T-helper 17 cell (primary cell): ENCODE results near the gene GPR142. TPM values are rescaled to one million over a fixed set of nuclear protein-coding genes. Genes with fewer than 3 reads are reported as not detected.
A peak's percentile ranks its signal among the peaks of the same experiment; 100 is the strongest.

Experiments
- ATAC-seq: fragments of 150-1000 bp; cut with Tn5 transposase; 2 replicates; pipeline ENCODE4 v1.10.0; 2021; ENCODE audit warnings: mild to moderate bottlenecking, moderate library complexity
- DNase-seq, 3 donors: peaks; one replicate each; pipeline versions ENCODE4 v3.0.0 to v3.0.0-alpha.2; 2020 to 2021
- H3K9me3 ChIP-seq: one replicate; pipeline ENCODE4 v1.7.0; 2013; ENCODE audit warnings: low read length, mild to moderate bottlenecking; ENCODE audit not compliant: control insufficient read depth, poor library complexity, severe bottlenecking
- H3K27ac Mint-ChIP-seq: one replicate; pipeline ENCODE4 v1.8.0; 2022; ENCODE audit warnings: mild to moderate bottlenecking, moderate library complexity, mixed read lengths
- H3K27me3 Mint-ChIP-seq: one replicate; pipeline ENCODE4 v1.8.0; 2022; ENCODE audit warnings: mixed read lengths
- H3K36me3 Mint-ChIP-seq: one replicate; pipeline ENCODE4 v1.8.0; 2022; ENCODE audit warnings: low read depth, mixed read lengths
- H3K4me1 Mint-ChIP-seq: one replicate; pipeline ENCODE4 v1.8.0; 2022; ENCODE audit warnings: mild to moderate bottlenecking, mixed read lengths
- H3K4me3 Mint-ChIP-seq: one replicate; pipeline ENCODE4 v1.8.0; 2022; ENCODE audit warnings: mild to moderate bottlenecking, moderate library complexity, mixed read lengths
- total RNA-seq, 4 donors: library from RNA in 2 of 4; stranded (reverse) in 2 of 4; gene quantifications; one replicate each; pipeline ENCODE4 v1.2.3 and lab custom pipeline; 2022 to 2026

Gene GPR142
- total RNA-seq (not detected), total RNA-seq (lab: John Stamatoyannopoulos, UW) (0 reads per million in 2 donors)

GRCh38 chr17:74367206-74367605 lies at the start of gene GPR142:
Gene GPR142, plus strand, starts transcription at chr17:74367506. Its CDS starts 2,035 bp downstream, at chr17:74369541.
- H3K4me3 Mint-ChIP-seq: no peak within 1 kb of the TSS

GRCh38 chr17:74318391-74318790 lies 48.9 kb upstream of the GPR142 start:
- peaks cover 4% of the 10 kb centered on the region for H3K4me1 Mint-ChIP-seq
- peaks cover 9% of the 10 kb centered on the region for H3K27me3 Mint-ChIP-seq
- H3K36me3 Mint-ChIP-seq: no peaks in the 10 kb centered on the region
- no peak for DNase-seq
- H3K9me3 ChIP-seq: no peaks in the 10 kb centered on the region
- ATAC-seq: no peak
- H3K27ac Mint-ChIP-seq: no peak overlapping the region
- H3K4me3 Mint-ChIP-seq: no peak overlapping the region

More at GRCh38 chr17:74367206-74367605, at the start of gene GPR142:
- Mint-ChIP-seq H3K4me1 (peaks cover 10% of the 10 kb centered on the region), H3K27ac (peak within 1 kb of the TSS; percentile 53), H3K36me3 (peaks cover 2% of the 10 kb centered on the region), H3K27me3 (peaks cover 24% of the 10 kb centered on the region)
- no peak for ATAC-seq
- no peak for DNase-seq
- H3K9me3 ChIP-seq: no peaks in the 10 kb centered on the region

- Mint-ChIP-seq H3K4me1 (peaks cover 23% of the 10 kb centered on the region), H3K4me3 (no peak overlapping the region), H3K36me3 (peaks cover 2% of the 10 kb centered on the region), H3K27me3 (peaks cover 9% of the 10 kb centered on the region), H3K27ac (peak overlapping the region; percentile 43)
- ATAC-seq (no peak), DNase-seq (no peak)
- H3K9me3 ChIP-seq: no peaks in the 10 kb centered on the region
Measured at GRCh38 chr17:74324521-74324920, 42.8 kb upstream of the GPR142 start.

GRCh38 chr17:74325376-74325742 lies 41.9 kb upstream of the GPR142 start:
- Mint-ChIP-seq H3K36me3 (peaks cover 2% of the 10 kb centered on the region), H3K27ac (peak overlapping the region; percentile 43), H3K27me3 (peaks cover 9% of the 10 kb centered on the region), H3K4me3 (peak overlapping the region; percentile 78), H3K4me1 (peaks cover 24% of the 10 kb centered on the region)
- DNase-seq (no peak), ATAC-seq (peak; percentile 66)
- no peaks in the 10 kb centered on the region for H3K9me3 ChIP-seq

GRCh38 chr17:74325743-74326379 lies 41.4 kb upstream of the GPR142 start, which contains the start of gene KIF19:
Gene KIF19, plus strand, starts transcription at chr17:74326226. Its CDS starts 124 bp downstream, at chr17:74326350.
- H3K27ac Mint-ChIP-seq: peak within 1 kb of the TSS; percentile 43
- ATAC-seq: peak; percentile 92
- DNase-seq: peak; percentile 41 to 54 (median 50)
- H3K36me3 Mint-ChIP-seq: peaks cover 2% of the 10 kb centered on the region
- no peaks in the 10 kb centered on the region for H3K9me3 ChIP-seq
- peaks cover 24% of the 10 kb centered on the region for H3K4me1 Mint-ChIP-seq
- peaks cover 9% of the 10 kb centered on the region for H3K27me3 Mint-ChIP-seq
- peak within 1 kb of the TSS; percentile 78 for H3K4me3 Mint-ChIP-seq

- H3K4me3 Mint-ChIP-seq: peak overlapping the region; percentile 63
- peaks cover 2% of the 10 kb centered on the region for H3K36me3 Mint-ChIP-seq
- DNase-seq: no peak
- H3K9me3 ChIP-seq: no peaks in the 10 kb centered on the region
- no peak overlapping the region for H3K27ac Mint-ChIP-seq
- no peak for ATAC-seq
- H3K4me1 Mint-ChIP-seq: peaks cover 24% of the 10 kb centered on the region
- peaks cover 9% of the 10 kb centered on the region for H3K27me3 Mint-ChIP-seq
Measured at GRCh38 chr17:74326506-74326905, 40.8 kb upstream of the GPR142 start.

GRCh38 chr17:74328487-74328886 lies 38.8 kb upstream of the GPR142 start:
- Mint-ChIP-seq H3K4me3 (peak overlapping the region; percentile 31), H3K27ac (peak overlapping the region; percentile 17), H3K36me3 (peaks cover 2% of the 10 kb centered on the region), H3K27me3 (no peaks in the 10 kb centered on the region), H3K4me1 (peaks cover 20% of the 10 kb centered on the region)
- DNase-seq (no peak), ATAC-seq (no peak)
- no peaks in the 10 kb centered on the region for H3K9me3 ChIP-seq

- Mint-ChIP-seq H3K4me3 (peak overlapping the region; percentile 28), H3K27me3 (no peaks in the 10 kb centered on the region), H3K4me1 (peaks cover 20% of the 10 kb centered on the region), H3K27ac (peak overlapping the region; percentile 17), H3K36me3 (peaks cover 2% of the 10 kb centered on the region)
- DNase-seq (no peak), ATAC-seq (no peak)
- H3K9me3 ChIP-seq: no peaks in the 10 kb centered on the region
Measured at GRCh38 chr17:74329378-74329777, 37.9 kb upstream of the GPR142 start.

GRCh38 chr17:74330446-74330845 lies 36.9 kb upstream of the GPR142 start:
- H3K9me3 ChIP-seq: no peaks in the 10 kb centered on the region
- ATAC-seq: no peak
- H3K4me3 Mint-ChIP-seq: no peak overlapping the region
- H3K27me3 Mint-ChIP-seq: no peaks in the 10 kb centered on the region
- peaks cover 15% of the 10 kb centered on the region for H3K4me1 Mint-ChIP-seq
- no peak for DNase-seq
- no peak overlapping the region for H3K27ac Mint-ChIP-seq
- H3K36me3 Mint-ChIP-seq: peaks cover 2% of the 10 kb centered on the region

- H3K9me3 ChIP-seq: no peaks in the 10 kb centered on the region
- no peak overlapping the region for H3K27ac Mint-ChIP-seq
- no peak for ATAC-seq
- no peaks in the 10 kb centered on the region for H3K27me3 Mint-ChIP-seq
- peaks cover 11% of the 10 kb centered on the region for H3K4me1 Mint-ChIP-seq
- DNase-seq: no peak
- no peak overlapping the region for H3K4me3 Mint-ChIP-seq
- H3K36me3 Mint-ChIP-seq: peaks cover 2% of the 10 kb centered on the region
Measured at GRCh38 chr17:74332017-74332650, 35.2 kb upstream of the GPR142 start.

- ATAC-seq (no peak), DNase-seq (no peak)
- H3K4me1 Mint-ChIP-seq: peaks cover 11% of the 10 kb centered on the region
- H3K4me3 Mint-ChIP-seq: no peak overlapping the region
- peaks cover 2% of the 10 kb centered on the region for H3K36me3 Mint-ChIP-seq
- no peak overlapping the region for H3K27ac Mint-ChIP-seq
- no peaks in the 10 kb centered on the region for H3K9me3 ChIP-seq
- H3K27me3 Mint-ChIP-seq: no peaks in the 10 kb centered on the region
Measured at GRCh38 chr17:74332763-74333283, 34.5 kb upstream of the GPR142 start.

- no peak overlapping the region for H3K4me3 Mint-ChIP-seq
- ATAC-seq: no peak
- H3K4me1 Mint-ChIP-seq: peaks cover 1% of the 10 kb centered on the region
- H3K27me3 Mint-ChIP-seq: no peaks in the 10 kb centered on the region
- no peak for DNase-seq
- no peaks in the 10 kb centered on the region for H3K36me3 Mint-ChIP-seq
- H3K27ac Mint-ChIP-seq: no peak overlapping the region
- no peaks in the 10 kb centered on the region for H3K9me3 ChIP-seq
Measured at GRCh38 chr17:74334393-74335039, 32.8 kb upstream of the GPR142 start.

- H3K4me3 Mint-ChIP-seq: no peak overlapping the region
- no peaks in the 10 kb centered on the region for H3K36me3 Mint-ChIP-seq
- ATAC-seq: no peak
Measured at GRCh38 chr17:74335529-74336062, 31.7 kb upstream of the GPR142 start.

More at GRCh38 chr17:74335529-74336062, 31.7 kb upstream of the GPR142 start:
- H3K4me1 Mint-ChIP-seq: no peaks in the 10 kb centered on the region
- DNase-seq: no peak
- peak overlapping the region; percentile 39 for H3K27ac Mint-ChIP-seq
- H3K27me3 Mint-ChIP-seq: no peaks in the 10 kb centered on the region
- H3K9me3 ChIP-seq: no peaks in the 10 kb centered on the region
